Left lung (tissue), 10 donors: ENCODE data around the gene CCDC127. TPM values are rescaled to one million over a fixed set of nuclear protein-coding genes. Genes with fewer than 3 reads are reported as not detected.

Source experiments
- ATAC-seq: fragments of 200-7000 bp; cut with Tn5 transposase; one replicate; pipeline ENCODE4 v1.9.1; 2020; ENCODE audit warnings: moderate library complexity
- DNase-seq, 4 donors: peaks; one replicate each; pipeline ENCODE4 v3.0.0-alpha.2; 2013 to 2020
- H3K27ac ChIP-seq, 2 donors: fragments of 200-600 bp; sonication (generic) in 1 of 2; one replicate each; pipeline versions ENCODE4 v1.5.0 to v1.8.0; 2020 to 2021
- H3K27me3 ChIP-seq, 2 donors: fragments of 200-600 bp; sonication (generic) in 1 of 2; one replicate each; pipeline versions ENCODE4 v1.5.0 to v1.8.0; 2020 to 2021
- H3K36me3 ChIP-seq, 2 donors: fragments of 200-600 bp; sonication (generic) in 1 of 2; one replicate each; pipeline versions ENCODE4 v1.5.0 to v1.8.0; 2020 to 2021
- H3K4me1 ChIP-seq, 2 donors: fragments of 200-600 bp; one replicate each; pipeline ENCODE4 v1.8.0; 2021
- H3K4me3 ChIP-seq, 2 donors: fragments of 200-600 bp; sonication (generic) in 1 of 2; one replicate each; pipeline versions ENCODE4 v1.5.0 to v1.8.0; 2020 to 2021; ENCODE audit warnings: mild to moderate bottlenecking in 1 of 2
- H3K9me3 ChIP-seq, 2 donors: fragments of 200-600 bp; sonication (generic) in 1 of 2; one replicate each; pipeline versions ENCODE4 v1.5.0 to v1.8.0; 2020 to 2021
- CTCF ChIP-seq, 2 donors: fragments of 200-600 bp; sonication (generic) in 1 of 2; IDR thresholded peaks; one replicate each; pipeline versions ENCODE4 v1.5.0 to v1.8.0; 2021; ENCODE audit warnings: antibody characterized with exemption in 2 of 2
- intact Hi-C, 2 donors: fragments of 100-400 bp; cut with DNase I; formaldehyde crosslinking; loops; one replicate each; pipeline versions ENCODE4 v1.11.2 to v1.14.2; 2022
- polyA plus RNA-seq, 6 donors: library from polyadenylated mRNA; unstranded; fragments of 120-200 nt; gene quantifications; one replicate each; pipeline ENCODE4 v1.2.1, GENCODE V29; 2013; ENCODE audit not compliant: insufficient read length in 6 of 6
- total RNA-seq, 2 donors: library from RNA; stranded (reverse); fragmentation: NEBNext Ultra II Directional; extraction: Animal tissue kit (Norgen Biotek cat#: 25700); gene quantifications; one replicate each; pipeline ENCODE4 v1.2.1, GENCODE V29; 2021
- donor health status: DM: no; HTN: yes; CAD: no.
- donor health status: DM: no; HTN: no; CAD: no.

The CCDC127 gene
- total and polyA plus RNA-seq, 8 donors, result 5.2 to 17.0 (median 13.3) TPM

GRCh38 chr5:153256-153655, 64.7 kb downstream of the CCDC127 start:
- intact Hi-C loops, result no loop called here
- ATAC-seq, result no peak

GRCh38 chr5:152077-152476, 65.9 kb downstream of the CCDC127 start:
- Histone ChIP-seq H3K36me3 (no peaks in the 10 kb centered on the region), H3K27ac (no peak overlapping the region), H3K9me3 (peaks cover 0 to 17% of the 10 kb centered on the region in 2 donors), H3K27me3 (no peaks in the 10 kb centered on the region), H3K4me1 (no peaks in the 10 kb centered on the region), H3K4me3 (no peak overlapping the region)
- TF ChIP-seq CTCF (IDR thresholded peaks at IDR 0.05), result no peak
- intact Hi-C loops, result no loop called here
- ATAC-seq (no peak), DNase-seq (no peak)

More at GRCh38 chr5:153256-153655, 64.7 kb downstream of the CCDC127 start:
- no peaks in the 10 kb centered on the region for H3K36me3 ChIP-seq
- DNase-seq, result no peak
- peaks cover 0 to 5% of the 10 kb centered on the region in 2 donors for H3K9me3 ChIP-seq
- H3K27me3 ChIP-seq, result no peaks in the 10 kb centered on the region
- no peak overlapping the region for H3K27ac ChIP-seq
- no peak overlapping the region for H3K4me3 ChIP-seq
- no peaks in the 10 kb centered on the region for H3K4me1 ChIP-seq
- TF ChIP-seq CTCF (IDR thresholded peaks at IDR 0.05), result no peak

- Histone ChIP-seq H3K27me3 (no peaks in the 10 kb centered on the region), H3K4me3 (no peak overlapping the region), H3K9me3 (peaks cover 0 to 21% of the 10 kb centered on the region in 2 donors), H3K36me3 (no peaks in the 10 kb centered on the region), H3K4me1 (no peaks in the 10 kb centered on the region), H3K27ac (no peak overlapping the region)
- ATAC-seq, result no peak
- no peak for TF ChIP-seq CTCF (IDR thresholded peaks at IDR 0.05)
- intact Hi-C loops, result no loop called here
- DNase-seq, result no peak
These were observed 67.2 kb downstream of the CCDC127 start for GRCh38 chr5:150746-151145.

GRCh38 chr5:149745-150485, 68.0 kb downstream of the CCDC127 start:
- intact Hi-C loops, result no loop called here
- Histone ChIP-seq H3K36me3 (no peaks in the 10 kb centered on the region), H3K27ac (no peak overlapping the region), H3K4me3 (no peak overlapping the region), H3K27me3 (no peaks in the 10 kb centered on the region), H3K4me1 (no peaks in the 10 kb centered on the region), H3K9me3 (peaks cover 0 to 21% of the 10 kb centered on the region in 2 donors)
- peak; percentile 60 for ATAC-seq
- TF ChIP-seq CTCF (IDR thresholded peaks at IDR 0.05), result no peak
- no peak for DNase-seq

GRCh38 chr5:147751-148150, 70.2 kb downstream of the CCDC127 start:
- ATAC-seq (no peak), DNase-seq (no peak)
- no peaks in the 10 kb centered on the region for H3K4me1 ChIP-seq
- no peak overlapping the region for H3K4me3 ChIP-seq
- H3K27ac ChIP-seq, result no peak overlapping the region
- no peak for TF ChIP-seq CTCF (IDR thresholded peaks at IDR 0.05)
- intact Hi-C loops, result no loop called here
- no peaks in the 10 kb centered on the region for H3K36me3 ChIP-seq
- H3K9me3 ChIP-seq, result peaks cover 0 to 21% of the 10 kb centered on the region in 2 donors
- H3K27me3 ChIP-seq, result no peaks in the 10 kb centered on the region

Other genes with a start within 250 kb of the CCDC127 start
- gene PLEKHG4B, start 126.0 kb downstream of the CCDC127 start, total RNA-seq, result 1 to 10 TPM; 1.2 TPM
- gene PLEKHG4B, start 126.0 kb downstream of the CCDC127 start, polyA plus RNA-seq, result 10 to 100 TPM; 13.6 to 19.5 (median 16.1) TPM
- not detected for gene LRRC14B, start 26.7 kb downstream of the CCDC127 start, total RNA-seq
- gene LRRC14B, start 26.7 kb downstream of the CCDC127 start, polyA plus RNA-seq, result under 1 TPM in 5 of 6 donors, not detected in 1; 0.08 to 0.14 (median 0.11) TPM
- 100 to 1,000 TPM in 1 of 2 donors, 10 to 100 TPM in 1; 95.9 to 101 TPM for gene SDHA, start 167 bp upstream of the CCDC127 start, total RNA-seq
- 100 to 1,000 TPM in 5 of 6 donors, 10 to 100 TPM in 1; 98.2 to 113 (median 108) TPM for gene SDHA, start 167 bp upstream of the CCDC127 start, polyA plus RNA-seq
- 10 to 100 TPM; 80.2 to 85.3 TPM for gene PDCD6, start 53.5 kb upstream of the CCDC127 start, total RNA-seq
- gene PDCD6, start 53.5 kb upstream of the CCDC127 start, polyA plus RNA-seq, result 100 to 1,000 TPM; 125 to 147 (median 136) TPM
- 1 to 10 TPM in 1 of 2 donors, under 1 TPM in 1; 0.32 to 5.5 TPM for gene AHRR, start 103.6 kb upstream of the CCDC127 start, total RNA-seq
- gene AHRR, start 103.6 kb upstream of the CCDC127 start, polyA plus RNA-seq, result 1 to 10 TPM; 2.8 to 8.4 (median 4.7) TPM
- gene EXOC3, start 225.0 kb upstream of the CCDC127 start, total RNA-seq, result 10 to 100 TPM; 43.8 to 58.7 TPM
- gene EXOC3, start 225.0 kb upstream of the CCDC127 start, polyA plus RNA-seq, result 10 to 100 TPM; 51.2 to 62.4 (median 57.0) TPM